Type B pancreatic cell (in vitro differentiated cells): ENCODE measurements around the gene IKZF3. TPM values are rescaled to one million over a fixed set of nuclear protein-coding genes. Genes with fewer than 3 reads are reported as not detected.

Experiments used
- DNase-seq: peaks from one replicate; pipeline ENCODE4 v3.0.0; 2021; ENCODE audit warnings: mixed read lengths; ENCODE audit not compliant: unreplicated experiment; ENCODE audit errors: extremely low spot score
- H3K27ac Mint-ChIP-seq: 2 replicates; pipeline ENCODE4 v1.8.0; 2021; ENCODE audit warnings: mild to moderate bottlenecking, mixed read lengths
- H3K27me3 Mint-ChIP-seq: 2 replicates; pipeline ENCODE4 v1.8.0; 2021; ENCODE audit warnings: mixed read lengths
- H3K36me3 Mint-ChIP-seq: 2 replicates; pipeline ENCODE4 v1.8.0; 2021; ENCODE audit warnings: mixed read lengths
- H3K4me1 Mint-ChIP-seq: one replicate; pipeline ENCODE4 v1.8.0; 2021; ENCODE audit warnings: mixed read lengths; ENCODE audit not compliant: unreplicated experiment
- H3K4me3 Mint-ChIP-seq: 2 replicates; pipeline ENCODE4 v1.8.0; 2021; ENCODE audit warnings: mild to moderate bottlenecking, mixed read lengths
- H3K9me3 Mint-ChIP-seq: 2 replicates; pipeline ENCODE4 v1.8.0; 2021; ENCODE audit warnings: mixed read lengths
- total RNA-seq: library from RNA; stranded (reverse); gene quantifications from 2 replicates; pipeline ENCODE4 v1.2.1, GENCODE V29; 2021; ENCODE audit warnings: low replicate concordance
- TF ChIP-seq, protein P1 (sequence below): fragments of 200-600 bp; sonication (generic); conservative IDR thresholded peaks from 2 replicates; pipeline ENCODE4 v1.5.0; 2021; ENCODE audit warnings: antibody characterized with exemption, mild to moderate bottlenecking

Gene IKZF3
- total RNA-seq, 1 donor from 2014 or later, result 0.19 TPM

DNA sequence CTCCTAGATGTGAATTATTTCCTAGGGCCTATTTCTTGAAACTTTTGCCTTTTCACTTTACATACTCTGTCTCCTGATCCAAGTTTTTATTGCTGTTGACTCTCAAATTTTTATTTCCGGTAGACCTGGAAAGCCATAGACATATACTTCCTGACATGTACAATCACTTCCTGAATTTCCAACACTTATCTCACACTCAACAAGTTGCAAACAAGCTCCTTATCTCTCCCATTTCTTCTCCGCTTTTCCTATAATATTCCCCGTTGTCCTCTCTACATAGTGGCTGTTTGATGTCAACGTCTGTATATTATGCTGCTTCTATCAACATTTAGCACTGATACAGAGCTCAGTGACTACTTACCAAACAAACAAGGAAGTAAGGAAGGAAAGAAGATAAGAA is 59.3 kb downstream of the IKZF3 start:
- peaks cover 22% of the 10 kb centered on the region for H3K4me1 Mint-ChIP-seq

DNA sequence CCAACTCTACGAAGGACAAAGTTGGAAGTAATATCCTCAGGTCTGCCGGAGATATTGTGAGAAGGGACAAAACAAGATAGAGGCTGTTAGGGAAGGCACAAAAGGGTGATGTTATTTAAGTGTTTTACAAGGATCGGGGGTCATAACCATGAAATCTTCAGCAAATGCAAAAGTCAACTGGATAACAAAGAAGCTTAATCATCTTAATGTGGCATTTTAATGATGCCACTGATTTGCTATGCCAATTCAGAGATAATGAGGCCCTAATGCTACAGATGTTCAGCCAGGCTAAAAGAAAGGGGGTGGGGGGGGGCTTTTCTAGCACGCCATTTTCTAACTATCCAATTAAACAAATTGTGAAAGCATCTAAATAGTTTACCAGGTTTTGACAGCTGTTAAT is 63.1 kb downstream of the IKZF3 start:
- no peak for DNase-seq
- H3K4me1 Mint-ChIP-seq, result peaks cover 8% of the 10 kb centered on the region
- no peaks in the 10 kb centered on the region for H3K36me3 Mint-ChIP-seq
- H3K27ac Mint-ChIP-seq, result no peak overlapping the region
- TF ChIP-seq, protein P1, sequence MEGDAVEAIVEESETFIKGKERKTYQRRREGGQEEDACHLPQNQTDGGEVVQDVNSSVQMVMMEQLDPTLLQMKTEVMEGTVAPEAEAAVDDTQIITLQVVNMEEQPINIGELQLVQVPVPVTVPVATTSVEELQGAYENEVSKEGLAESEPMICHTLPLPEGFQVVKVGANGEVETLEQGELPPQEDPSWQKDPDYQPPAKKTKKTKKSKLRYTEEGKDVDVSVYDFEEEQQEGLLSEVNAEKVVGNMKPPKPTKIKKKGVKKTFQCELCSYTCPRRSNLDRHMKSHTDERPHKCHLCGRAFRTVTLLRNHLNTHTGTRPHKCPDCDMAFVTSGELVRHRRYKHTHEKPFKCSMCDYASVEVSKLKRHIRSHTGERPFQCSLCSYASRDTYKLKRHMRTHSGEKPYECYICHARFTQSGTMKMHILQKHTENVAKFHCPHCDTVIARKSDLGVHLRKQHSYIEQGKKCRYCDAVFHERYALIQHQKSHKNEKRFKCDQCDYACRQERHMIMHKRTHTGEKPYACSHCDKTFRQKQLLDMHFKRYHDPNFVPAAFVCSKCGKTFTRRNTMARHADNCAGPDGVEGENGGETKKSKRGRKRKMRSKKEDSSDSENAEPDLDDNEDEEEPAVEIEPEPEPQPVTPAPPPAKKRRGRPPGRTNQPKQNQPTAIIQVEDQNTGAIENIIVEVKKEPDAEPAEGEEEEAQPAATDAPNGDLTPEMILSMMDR, result no peak
- no peaks in the 10 kb centered on the region for H3K9me3 Mint-ChIP-seq
- H3K27me3 Mint-ChIP-seq, result no peaks in the 10 kb centered on the region
- no peak overlapping the region for H3K4me3 Mint-ChIP-seq

More for the DNA sequence above, 59.3 kb downstream of the IKZF3 start:
- Mint-ChIP-seq H3K9me3 (no peaks in the 10 kb centered on the region), H3K27me3 (no peaks in the 10 kb centered on the region), H3K27ac (no peak overlapping the region), H3K36me3 (no peaks in the 10 kb centered on the region), H3K4me3 (no peak overlapping the region)
- DNase-seq, result no peak
- TF ChIP-seq, protein P1, result no peak

DNA sequence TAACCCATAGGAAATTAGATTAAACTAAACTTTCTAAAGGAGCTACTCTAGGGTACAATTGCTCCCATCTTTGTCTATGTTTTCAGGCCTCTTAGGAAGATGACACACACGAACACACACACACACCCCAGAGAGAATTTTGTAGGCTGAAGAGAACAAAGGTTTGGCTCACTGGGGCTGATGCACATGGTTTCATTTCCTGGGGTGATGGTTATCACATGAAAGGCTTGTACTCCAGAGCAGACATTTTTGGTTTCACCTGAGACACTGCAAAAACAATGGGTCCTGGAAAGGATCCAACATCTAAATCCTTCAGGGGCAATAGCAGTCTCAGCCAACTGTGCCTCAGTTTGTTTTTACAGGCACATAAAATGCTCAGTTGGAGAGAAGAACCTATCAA is 63.6 kb downstream of the IKZF3 start:
- Mint-ChIP-seq H3K4me3 (no peak overlapping the region), H3K9me3 (no peaks in the 10 kb centered on the region), H3K36me3 (no peaks in the 10 kb centered on the region), H3K27me3 (no peaks in the 10 kb centered on the region), H3K4me1 (peaks cover 8% of the 10 kb centered on the region), H3K27ac (no peak overlapping the region)
- TF ChIP-seq, protein P1, result no peak
- DNase-seq, result no peak

DNA sequence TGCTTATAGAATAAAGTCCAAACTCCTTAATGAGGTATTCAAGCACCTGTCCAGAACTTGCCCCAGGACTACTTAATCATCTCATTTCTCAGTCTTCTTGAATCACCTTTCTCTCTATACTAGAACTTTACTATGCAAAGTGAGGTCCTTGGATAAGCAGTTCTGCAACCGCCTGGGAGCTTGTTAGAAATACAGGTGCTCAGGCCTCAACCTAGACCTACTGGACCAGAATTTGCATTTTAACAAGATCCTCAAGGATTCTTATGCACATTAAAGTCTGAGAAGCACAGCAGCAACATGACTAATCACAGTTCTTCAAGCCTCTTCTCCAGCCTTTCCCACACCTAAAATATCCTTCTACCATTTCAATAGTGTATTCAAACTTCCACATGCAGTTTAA is 64.7 kb downstream of the IKZF3 start:
- no peak for DNase-seq
- H3K4me3 Mint-ChIP-seq, result no peak overlapping the region
- no peaks in the 10 kb centered on the region for H3K27me3 Mint-ChIP-seq
- TF ChIP-seq, protein P1, result no peak
- H3K27ac Mint-ChIP-seq, result no peak overlapping the region
- no peaks in the 10 kb centered on the region for H3K36me3 Mint-ChIP-seq
- no peaks in the 10 kb centered on the region for H3K9me3 Mint-ChIP-seq
- H3K4me1 Mint-ChIP-seq, result peaks cover 8% of the 10 kb centered on the region

DNA sequence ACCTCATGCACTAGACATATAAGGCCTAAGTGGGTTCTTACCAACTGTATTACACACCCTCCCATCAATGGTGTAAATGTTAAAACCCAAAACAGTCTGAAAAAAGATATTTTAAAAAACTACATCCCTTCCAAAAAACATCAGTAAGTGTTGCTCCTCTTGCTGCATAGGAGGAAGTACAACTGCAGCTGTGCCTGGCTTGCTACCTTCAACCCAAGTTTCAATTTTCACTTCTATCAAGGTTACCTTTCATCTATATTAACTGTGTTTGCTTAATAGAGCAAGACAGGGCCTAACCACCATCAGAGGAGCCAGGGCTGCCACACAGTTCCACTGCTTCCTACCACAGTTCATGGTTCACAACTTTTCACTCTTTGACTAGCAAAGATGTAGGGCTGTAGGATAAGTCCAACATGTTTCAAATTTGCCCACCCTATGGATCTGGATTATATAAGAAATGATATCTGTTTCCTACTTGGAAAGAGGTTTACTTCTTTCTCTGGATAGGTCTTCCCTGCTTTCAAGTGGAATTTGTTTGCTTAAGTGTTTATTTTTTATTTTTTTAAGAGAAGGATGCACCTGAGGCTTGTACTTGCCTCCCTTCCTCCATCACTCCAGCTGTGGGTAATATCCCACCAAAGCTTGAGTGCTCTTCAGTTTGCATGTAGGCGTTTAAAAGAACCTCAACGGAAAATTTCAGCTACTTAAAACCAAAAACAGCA is 69.7 kb downstream of the IKZF3 start:
- Mint-ChIP-seq H3K4me1 (peaks cover 8% of the 10 kb centered on the region), H3K27ac (no peak overlapping the region), H3K36me3 (no peaks in the 10 kb centered on the region), H3K27me3 (peaks cover 8% of the 10 kb centered on the region), H3K9me3 (no peaks in the 10 kb centered on the region), H3K4me3 (no peak overlapping the region)
- no peak for DNase-seq
- TF ChIP-seq, protein P1, result no peak
